ENCODE results near the gene FAM120B.

FAM120B gene

DNA sequence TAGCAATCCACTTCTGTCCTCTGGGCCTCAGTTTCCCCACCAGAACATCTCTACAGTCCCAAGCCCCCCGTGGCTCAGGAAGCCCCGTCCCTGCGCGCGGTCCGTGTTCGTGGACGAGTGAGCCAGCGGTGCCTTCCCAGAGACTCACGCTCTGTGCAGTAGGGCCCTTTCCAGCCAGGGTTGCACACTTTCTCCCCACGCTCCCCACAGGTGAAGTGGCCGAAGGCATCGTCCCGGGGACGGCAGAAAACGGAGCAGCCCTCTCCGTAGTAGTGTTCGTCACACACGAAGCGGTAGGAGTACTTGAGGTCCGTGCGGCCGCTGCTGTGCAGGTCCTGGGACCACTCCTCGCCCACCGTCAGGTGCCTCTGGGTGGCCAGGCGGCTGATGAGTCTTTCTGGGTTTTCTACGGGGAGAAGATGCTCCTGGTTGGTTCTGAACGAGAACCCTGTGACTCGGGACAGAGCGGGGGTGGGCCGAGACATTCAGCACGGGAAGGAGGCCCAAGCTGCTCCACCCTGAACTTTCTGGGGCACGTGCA is 18.4 kb upstream of the FAM120B start:
- no peak for DNase-seq

DNA sequence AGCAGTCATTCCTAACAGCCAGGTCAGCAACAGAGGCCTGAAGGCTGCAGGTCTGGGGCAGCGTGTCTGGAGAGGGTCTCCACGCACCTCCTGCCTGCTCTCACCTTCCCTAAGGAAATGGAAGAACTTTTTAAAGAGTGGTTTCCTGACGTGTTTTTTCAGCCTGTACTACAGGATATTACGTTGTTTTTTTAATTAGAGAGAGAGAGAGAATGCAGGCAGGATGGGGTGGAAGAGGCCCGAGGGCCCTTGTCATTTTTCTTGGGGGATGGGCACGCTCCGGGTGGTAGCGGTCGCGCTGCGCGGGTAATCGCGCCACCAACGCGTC is 17.7 kb upstream of the FAM120B start:
- DNase-seq = no peak

DNA sequence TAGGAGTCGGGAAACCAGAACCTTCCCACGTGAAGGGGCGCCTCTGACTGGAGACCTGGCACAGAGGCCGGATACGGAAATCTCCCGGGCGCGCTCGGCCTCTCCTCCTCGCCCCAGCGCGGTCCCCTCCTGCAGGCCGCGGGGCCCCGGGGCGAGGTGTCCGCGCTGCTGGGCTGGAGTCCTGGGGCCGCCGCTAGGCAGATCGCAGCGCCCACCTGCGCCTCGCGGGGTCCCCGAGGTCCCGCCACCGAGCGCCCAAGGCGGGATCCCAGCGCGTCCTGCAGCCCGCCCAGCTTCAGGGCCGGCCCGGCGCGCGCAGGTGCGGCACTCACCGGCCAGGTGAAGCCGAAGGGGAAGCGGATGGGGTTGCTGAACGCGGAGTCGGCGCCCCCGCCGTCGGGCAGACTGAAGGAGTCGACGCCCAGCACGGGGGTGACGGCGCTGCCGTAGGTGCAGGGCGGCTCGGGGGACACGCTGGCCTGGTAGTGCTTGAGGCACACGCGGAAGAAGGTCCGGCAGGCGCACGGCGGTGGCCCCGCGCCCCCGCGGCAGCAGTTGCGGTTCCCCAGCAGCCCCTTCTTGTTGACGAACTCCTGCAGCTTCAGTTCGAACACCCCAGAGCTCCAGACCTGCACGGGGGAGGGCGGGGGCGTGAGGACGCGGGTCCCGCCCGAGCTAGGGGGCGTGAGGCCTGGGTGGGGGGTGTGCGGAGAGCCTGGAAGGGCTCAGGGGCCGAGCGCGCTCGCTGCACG is 17.2 kb upstream of the FAM120B start:
- no peak for DNase-seq

DNA sequence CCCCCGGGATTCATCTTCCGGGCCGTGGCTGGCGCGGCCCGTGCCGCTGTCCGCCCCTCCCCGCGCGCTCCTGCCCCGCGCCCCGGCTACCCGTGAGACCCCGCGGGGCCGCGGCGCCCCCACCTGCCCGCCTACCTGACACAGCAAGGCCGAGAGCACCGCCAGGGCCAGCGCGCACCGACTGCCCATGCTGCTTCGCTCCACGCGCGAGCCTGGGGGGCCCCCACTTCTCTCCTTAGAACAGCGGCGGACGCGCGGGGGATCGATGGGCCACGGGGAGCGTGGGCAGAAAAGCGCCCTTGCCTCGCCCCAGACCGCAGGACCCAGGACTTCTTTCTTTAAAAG is 16.6 kb upstream of the FAM120B start:
- no peak for DNase-seq

DNA sequence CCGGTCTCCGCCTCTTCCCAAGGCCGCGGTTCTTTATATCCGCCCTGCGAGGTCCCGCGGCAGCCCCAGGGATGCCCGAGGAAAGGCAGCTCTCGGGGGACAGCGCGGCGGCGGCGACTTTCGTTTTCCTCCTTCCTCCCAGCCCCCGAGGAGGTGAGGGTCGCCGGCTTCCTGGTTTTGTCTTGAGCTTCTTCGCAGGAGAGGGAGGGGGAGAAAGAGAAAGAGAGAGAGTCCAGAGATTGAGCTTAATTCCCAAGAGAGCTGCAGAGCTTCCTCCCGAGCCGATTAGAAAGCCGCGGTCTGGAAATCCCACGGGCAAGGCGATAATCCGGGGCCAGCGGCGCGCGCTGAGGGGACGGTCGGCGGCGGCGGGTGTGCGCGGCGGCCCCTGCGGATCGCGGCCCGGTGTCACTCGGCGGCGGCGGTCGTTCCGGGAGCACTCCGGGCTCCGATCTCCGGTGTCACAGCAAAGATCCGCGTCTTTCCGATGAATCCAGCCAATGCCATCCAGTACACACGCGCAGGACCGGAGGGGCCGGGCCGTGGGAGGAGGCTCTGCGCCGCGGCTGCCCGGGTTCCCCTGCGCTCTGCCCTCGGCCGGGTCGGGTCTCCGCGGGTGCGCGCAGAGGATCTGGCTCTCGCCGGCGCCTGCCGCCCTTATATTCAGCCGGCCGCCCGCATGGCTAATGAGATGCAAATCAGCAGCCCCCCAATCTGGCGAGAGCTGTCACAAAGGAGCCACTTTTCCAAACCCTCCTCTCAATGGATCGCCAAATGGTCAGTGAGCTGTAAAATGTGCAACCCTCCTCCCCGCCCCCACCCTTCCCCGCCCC is 16.0 kb upstream of the FAM120B start, which contains the start of gene DLL1:
Gene DLL1, minus strand, starts transcription at position 783 of the 833 bp plus-strand sequence. CDS start 939 bp downstream, outside the sequence.
- DNase-seq = peak; percentile 54

DNA sequence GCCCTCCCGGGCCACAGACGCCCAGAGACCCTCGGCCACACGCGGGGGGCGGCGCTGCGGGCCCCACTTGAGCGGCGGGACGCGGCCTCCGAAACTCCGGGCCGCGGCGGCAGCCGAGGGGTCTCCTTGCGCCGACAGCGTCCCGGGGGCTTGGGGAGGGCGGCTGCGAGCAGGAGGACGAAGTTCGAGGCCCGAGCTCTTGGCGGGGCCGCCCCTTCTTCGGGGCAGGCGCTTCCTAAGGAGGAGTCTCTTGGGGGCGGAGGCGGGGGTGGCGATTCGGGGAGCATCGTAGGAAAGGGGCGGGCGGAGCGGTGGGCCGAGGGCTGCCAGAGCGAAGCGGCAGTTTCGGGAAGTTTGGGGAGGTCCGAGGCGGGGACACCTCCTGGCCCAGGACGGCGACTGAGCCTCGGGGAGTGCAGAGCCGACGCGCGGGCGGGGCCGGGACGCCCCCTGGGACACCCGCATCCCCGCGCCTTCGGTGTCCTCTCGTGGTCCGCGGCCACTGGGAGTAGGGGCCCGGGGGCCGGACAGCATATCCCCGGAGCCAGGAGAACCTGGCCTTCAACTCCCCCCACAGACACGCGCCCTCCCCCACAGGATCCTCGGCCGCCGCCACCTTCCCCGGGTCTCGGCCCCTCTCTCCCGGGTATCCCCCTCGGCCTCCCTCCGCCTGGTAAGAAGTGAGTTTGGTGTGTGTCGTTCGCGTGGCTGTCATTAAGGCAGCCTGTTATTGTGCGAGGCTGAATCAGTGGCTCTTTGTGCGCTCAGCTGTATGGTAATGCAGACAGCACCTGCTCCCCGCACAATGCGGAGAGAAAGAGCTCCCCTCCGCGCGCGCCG is 15.1 kb upstream of the FAM120B start:
- DNase-seq = no peak

DNA sequence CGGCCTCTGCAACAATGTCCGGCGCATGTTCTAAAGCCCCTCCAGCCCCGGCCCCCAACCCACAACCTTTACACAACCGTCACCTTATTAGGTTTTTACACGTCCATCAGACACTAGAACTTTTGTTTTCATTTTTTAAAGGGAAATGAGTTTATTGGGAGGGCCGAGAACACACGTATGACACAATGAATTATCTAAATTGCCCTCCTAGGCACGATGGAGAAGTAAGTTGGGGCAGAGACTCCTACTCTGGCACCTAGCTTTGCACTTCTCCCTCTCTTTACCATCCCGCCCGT is 14.5 kb upstream of the FAM120B start:
- DNase-seq = no peak

DNA sequence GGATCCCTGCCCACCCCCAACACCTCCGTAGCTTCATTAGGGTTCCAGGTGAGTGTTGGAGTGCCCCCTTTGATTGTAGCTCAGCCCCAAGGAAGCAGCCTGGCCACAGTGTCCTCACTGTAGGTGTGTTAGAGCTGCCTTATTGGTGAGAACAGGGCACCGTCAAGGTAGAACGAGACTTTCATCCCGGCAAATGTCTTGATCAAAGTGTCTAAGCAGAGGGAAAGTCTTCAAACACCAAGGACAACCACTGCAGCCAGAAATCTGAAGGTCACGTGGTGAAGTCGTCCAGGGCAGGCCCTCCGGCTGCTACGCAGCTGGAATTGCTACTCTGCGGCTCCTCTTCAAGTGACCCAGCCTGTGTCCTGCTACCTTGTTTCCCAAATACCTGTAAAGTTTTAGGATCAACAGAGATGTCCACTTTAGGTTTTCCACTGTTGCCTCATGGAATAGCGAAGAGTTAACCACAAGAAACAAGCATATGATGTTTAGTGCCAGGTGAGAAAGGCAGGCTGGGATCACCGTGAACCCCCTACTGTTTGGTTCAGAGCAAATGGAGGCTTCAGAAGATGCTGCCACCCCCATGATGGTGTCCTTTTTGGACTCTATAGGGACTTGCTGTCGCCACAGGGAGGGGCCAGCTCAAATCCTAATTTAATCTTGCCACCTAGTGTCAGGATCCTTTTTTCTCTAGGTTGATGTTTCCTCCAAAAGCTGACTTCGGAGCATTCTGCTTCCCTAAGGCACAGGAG is 14.0 kb upstream of the FAM120B start:
- DNase-seq = no peak

DNA sequence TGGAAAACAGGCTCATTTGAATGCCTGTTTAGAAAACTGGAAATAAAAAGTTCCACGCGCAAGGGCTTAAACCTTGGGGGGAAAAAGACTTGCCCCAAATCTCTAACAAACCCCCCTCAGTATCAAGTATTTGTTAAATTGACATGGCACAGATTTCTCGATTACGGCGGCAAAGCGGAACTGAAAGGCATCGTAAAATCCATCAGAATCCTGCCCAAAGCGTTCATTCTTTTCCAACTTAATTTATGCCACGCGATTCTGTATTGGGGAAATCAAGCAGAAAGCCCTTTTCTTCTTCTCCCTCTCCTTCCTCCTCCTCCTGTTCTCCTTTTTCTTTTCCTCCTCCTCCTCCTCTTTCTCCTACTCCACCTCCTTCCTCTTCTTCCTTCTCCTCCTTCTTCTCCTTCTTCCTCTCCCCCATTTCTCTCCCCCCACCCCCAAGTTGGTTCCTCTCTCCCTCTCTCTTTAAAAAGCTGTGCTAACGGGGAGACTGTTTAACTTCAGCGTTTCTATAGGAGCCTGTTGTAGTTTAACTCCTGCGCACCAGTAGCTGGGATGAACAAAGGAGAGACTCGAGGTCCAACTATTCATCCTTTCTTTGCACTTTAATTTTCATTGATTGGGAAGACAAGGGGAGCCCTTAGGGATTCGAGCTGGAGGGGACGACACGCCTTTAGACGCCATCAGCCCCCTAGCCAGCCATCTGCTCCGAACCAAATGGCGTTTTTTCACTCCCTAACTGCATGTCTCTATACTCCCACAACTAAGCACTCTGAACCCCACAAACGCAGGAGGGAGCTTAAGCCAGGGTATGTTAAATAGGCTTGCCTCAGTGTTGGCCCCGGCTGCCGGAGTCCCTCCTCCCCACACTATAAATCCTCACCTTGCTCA is 13.0 kb upstream of the FAM120B start:
- no peak for DNase-seq

DNA sequence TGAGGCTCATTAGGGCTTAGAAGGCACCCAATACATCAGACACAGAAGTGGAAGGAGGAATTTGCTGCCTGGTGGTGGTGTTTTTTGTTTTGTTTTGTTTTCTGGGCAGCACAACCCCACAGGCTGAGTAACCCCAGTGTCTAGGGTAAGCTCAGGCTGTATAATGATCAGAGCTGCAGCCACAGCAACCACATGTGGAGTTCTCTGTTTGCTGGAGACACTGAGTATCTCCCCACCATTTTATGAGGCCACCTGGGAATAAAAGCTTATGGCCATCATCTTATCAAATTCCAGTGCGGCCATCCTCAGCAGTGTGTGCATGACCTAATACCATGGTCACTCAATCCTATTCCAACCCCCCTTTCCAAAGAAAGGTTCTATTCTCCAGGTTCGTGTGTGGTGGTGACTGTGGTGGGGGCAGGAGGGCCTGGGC is 12.2 kb upstream of the FAM120B start:
- DNase-seq = no peak

DNA sequence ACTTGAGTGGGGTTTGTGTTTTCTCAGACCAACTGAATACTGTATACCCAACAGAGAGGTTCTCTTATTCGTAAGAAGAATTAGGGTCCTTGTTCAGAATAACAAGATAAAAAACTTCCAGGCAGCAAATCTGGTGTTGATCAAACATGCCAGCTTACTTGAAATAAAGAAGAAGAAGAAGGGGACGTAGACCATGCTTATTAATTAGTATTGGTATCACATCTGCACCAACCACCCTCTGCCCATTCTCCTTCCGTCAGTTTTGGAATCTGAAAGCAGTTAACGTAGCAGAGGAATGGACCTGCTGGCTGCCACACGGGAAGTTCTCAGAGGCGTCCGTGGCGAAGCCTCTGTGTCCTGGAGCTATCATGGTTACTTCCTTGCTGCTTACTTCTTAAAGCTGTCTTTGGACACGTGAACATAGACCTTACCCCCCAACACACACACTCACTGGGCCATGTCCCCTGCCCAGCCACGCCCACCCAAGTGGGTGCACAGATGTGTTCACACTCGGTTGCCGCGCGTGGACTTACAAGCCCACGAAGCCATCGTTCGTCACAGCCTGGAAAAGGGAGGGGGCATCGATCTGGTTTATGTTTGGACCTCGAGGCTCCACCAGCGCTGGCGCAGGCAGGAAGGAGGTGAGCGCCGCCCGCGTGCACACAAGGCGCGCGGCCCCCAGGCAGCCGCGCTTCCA is 11.6 kb upstream of the FAM120B start:
- no peak for DNase-seq

DNA sequence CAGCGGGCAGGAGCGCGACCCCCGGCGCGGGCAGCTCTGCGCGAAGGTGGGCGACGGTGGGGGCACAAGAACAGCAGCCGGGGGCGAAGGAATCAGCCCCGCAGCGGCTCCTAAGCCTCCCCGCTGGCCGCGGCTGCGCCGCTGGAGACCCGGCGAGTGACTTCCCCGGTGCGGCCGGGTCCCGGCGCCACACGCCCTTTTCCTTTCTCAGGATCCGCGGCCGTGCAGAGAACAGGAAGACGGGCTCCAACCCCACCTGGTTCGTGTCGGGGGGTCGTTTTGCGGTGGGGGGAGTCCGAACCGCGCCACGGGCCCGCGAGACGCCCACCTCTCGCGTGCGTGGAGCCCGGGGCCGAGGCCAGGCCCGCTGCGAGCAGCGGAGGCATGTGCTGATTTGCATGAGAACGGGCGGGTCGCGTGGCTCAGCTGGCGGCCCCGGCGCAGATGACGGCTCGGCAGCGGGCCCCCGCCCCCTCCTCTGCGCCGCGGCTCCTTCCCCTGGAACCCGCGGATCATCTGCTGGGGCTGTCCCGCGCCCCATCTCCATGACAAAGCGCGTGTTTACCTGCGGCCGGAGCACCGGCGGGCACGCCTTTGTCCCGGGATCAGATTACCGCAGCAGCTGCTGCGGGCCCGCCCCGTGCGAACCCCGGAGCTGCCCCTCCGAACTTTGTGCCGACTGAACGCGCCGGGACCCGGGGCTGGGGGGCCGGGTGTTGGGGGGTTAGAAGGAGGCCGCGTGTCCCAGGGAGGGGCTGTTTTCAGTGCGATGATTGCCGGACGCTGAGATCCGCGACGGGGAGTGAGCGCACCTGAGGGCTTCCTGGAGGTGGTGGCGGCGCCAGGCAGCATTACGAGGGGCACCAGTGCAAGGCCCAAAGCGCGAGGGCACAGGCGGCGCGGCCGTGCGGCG is 10.8 kb upstream of the FAM120B start:
- peak; percentile 19 for DNase-seq

DNA sequence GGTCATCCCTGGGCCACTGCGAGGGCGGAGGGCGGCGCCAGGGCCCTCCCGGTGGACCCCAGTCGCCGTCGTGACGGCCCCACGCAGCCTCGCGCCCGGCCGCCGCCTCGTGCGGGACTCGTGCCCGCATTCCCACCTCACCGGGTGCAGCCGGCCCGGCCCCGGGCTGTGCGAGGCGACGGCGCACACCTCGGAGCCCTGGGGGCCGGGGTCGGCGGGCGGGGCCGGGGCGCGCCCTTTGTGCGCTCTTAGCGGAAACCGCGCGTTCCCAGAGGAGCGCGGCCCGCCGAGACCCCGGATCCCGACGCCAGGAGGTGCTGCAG is 10.2 kb upstream of the FAM120B start:
- no peak for DNase-seq

DNA sequence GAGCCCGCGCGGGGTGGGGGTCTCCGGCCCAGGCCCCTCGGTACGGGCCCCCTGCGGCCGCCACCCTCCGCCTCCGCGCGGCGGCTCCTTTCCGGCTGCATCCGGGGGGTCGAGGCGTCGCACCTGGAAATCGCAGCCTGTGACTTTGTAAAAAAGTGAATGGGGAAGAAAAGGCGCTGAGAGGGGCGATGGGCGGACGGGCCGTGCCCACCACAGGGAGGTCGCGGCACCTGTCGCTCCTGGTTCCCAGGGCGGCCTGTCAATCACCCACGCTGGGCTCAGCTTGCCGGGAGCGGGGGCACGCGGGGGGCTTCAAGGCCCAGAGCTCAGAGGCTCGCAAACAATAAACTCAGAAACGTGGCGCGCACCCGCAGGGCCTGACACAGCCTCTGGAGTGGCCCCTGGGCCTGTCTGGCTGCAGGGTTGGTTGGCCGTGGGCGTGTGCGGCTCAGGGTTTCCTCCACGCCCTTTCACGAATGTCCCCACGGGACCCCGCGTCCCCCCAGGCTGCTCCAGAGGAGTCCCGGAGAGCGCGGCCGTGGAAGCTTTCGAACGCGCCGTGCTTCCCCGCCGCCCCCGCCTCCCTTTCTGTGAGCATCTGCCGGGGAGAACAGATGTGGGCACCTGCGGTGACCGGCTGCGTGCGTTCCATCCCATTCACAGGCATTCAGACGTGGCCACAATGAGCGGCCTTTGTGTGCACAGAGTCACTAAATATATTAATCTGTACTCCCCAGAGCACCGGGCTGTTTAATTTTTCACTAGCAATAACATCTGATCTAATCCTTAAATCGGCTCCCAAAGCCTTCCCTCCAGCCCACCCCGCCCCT is 9.6 kb upstream of the FAM120B start:
- DNase-seq = no peak

DNA sequence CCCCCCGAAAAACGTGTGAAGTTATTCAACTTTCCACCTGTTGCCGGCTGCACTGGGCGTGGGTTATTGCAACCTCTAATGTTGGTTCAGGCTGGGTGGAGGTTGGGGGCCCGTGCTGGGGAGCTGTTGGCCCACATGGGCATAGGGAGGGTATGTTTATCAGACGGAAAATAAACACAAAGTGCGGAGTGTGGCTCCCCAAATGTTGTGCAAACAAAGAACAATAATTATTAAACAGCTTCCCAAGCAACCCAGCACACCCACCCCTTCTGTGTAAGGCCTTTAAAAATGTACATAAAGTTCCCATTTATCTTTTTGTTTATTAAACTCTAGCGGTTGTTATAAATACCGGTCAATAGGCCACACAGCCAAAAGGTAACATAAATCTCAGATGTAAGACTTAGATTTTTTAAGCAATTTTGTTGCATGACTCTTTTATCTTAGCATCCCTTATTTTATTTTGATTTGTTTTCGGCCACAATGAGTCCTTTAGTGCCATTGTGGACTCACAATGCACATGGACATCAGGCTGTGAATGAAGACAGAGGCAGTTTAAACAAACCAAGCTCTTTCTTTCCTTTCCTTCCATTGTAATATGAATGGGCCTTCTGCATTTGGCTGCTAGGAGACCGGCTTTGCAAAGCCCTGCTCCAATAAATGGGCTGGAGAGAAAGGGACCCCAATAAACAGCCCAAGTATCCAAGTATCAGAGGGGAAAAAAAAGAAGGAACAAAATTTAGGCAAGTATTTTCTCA is 8.8 kb upstream of the FAM120B start:
- DNase-seq = no peak

DNA sequence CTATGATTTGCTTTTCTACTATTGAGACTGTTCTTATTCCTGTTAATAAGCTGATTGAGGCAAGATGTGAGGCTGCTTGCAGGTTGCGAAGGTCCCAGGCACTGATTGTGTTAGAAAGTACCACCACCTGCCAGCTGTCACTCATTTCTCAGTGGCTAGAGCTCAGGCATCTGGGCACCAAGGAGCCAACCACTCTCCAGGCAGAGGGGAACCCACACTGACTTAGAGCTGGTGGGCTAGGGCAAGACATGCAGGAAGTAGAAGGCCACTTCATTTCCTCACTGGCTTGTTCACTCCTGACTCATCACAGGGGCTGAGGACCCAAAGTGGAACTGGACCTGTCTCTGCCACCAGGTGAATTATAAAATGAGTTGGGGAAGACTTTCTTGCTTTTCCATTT is 7.9 kb upstream of the FAM120B start:
- no peak for DNase-seq

DNA sequence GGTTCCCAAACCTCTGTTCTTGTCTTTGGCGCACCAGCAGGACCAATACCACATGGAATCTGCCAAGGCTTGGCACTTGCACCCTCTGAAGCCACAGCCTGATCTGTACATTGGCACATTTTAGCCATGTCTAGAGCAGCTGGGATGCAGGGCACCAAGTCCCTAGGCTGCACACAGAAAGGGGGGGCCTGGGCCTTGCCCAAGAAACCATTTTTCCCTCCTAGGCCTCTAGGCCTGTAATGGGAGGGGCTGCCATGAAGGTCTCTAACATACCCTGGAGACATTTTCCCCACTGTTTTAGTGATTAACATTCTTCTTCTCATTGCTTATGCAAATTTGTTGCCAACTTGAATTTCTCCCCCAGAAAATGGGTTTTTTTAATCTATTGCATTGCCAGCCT is 5.4 kb upstream of the FAM120B start:
- no peak for DNase-seq

DNA sequence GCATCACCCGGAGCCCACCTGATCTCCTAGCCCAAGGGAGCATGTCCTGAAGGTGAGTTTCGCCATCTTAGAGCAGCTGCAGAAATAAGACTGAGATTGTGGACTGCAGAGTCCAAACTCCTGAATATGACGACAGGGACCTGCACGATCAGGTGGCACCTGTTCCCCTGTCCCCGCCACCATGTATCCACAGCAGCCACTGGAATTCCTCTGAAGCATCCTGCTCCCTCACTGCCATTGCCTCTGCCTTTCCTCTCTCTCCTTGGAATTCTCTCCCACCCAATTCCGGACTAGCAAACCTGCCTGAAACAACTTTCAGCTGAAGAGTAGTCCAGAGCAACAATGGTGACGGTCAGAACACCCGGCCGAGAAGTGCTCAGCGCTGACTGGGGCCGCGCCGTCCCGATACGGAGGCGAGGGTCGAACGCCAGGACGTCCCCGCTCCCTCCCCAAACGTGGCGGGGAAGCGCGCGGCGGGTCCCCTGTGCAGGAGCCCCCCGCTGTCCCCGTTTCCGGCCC is 694 bp upstream of the FAM120B start:
- no peak for DNase-seq
